H4 (cell line): ENCODE data around the gene B3GALNT2. TPM values are rescaled to one million over a fixed set of nuclear protein-coding genes. Genes with fewer than 3 reads are reported as not detected.
"Not testable (repeated sequence)": the region's sequence is repeated elsewhere in the genome, so short reads cannot be mapped to it uniquely, and the experiment has no call there.

Source experiments
- DNase-seq: peaks from one replicate; pipeline ENCODE4 v3.0.0-alpha.2; 2015; ENCODE audit warnings: low spot score
- total RNA-seq: library from RNA; depleted of rRNA; stranded (reverse); fragments of >200 nt; shearing (Covaris generic); gene quantifications from 2 replicates; pipeline ENCODE4 v1.2.3, GENCODE V29; 2014; rRNA removed

Gene B3GALNT2
- 25.2 and 26.8 TPM in 2 replicates for total RNA-seq

GRCh38 chr1:235504122-235504493, at the start of gene B3GALNT2:
Gene B3GALNT2 (minus strand): TSS chr1:235504452. CDS start chr1:235504252, 200 bp downstream.
- no peak for DNase-seq

DNA sequence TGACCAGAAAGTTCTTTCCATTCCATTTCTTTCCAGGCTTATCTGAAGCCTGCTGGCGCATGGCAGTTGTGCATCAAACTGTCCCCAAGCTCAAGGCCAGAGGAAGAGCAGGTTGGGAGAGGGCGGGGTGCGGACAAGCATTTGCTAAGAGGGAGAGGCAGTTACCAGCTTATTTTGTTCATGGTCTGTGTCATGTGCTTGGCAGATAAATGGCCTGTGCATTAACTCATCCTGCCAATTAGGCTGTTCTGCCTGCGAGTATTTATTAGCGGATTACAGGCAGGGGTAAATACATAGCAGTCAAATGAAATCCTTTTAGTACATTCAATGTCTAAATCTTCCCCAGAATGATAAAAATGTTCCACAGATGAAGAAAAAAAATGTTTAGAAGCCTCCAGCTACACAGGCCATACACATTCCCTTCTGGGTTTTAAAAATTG, 48.9 kb upstream of the B3GALNT2 start:
- no peak for DNase-seq

- peak; percentile 20 for DNase-seq
Measured at GRCh38 chr1:235552146-235552716, 48.0 kb upstream of the B3GALNT2 start.

- no peak for DNase-seq
Measured at GRCh38 chr1:235549351-235550139, 45.3 kb upstream of the B3GALNT2 start.

DNA sequence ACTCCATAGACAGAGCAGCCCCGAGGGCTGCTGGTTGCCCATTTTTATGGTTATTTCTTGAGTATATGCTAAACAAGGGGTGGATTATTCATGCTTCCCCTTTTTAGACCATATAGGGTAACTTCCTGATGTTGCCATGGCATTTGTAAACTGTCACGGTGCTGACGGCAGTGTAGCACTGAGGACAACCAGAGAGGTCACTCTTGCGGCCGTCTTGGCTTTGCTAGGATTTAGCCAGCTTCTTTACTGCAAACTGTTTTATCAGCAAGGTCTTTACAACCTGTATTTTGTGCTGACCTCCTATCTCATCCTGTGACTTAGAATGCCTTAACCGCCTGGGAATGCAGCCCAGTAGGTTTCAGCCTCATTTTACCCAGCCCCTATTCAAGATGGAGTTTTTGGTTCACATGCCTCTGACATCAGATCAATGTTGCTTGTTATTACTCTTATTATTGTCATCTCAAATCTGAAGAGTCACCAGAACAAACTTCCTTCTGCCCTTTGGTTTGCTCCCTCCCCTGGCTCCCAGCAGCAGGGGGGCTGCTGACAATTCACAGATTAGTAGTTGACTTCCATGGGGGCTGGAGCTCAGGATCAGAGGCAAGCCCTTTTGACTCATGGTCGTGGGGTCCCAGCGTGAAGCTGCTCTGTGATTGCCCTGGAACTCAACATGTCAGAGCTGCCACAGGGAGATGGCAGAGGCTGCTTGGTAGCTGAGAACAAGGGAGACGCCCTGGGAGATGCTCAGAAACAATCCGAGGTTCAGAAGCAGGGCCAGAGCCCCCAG, 42.3 kb upstream of the B3GALNT2 start:
- DNase-seq: not testable (repeated sequence)

- no peak for DNase-seq
Measured at GRCh38 chr1:235545292-235545930, 41.2 kb upstream of the B3GALNT2 start.

- not testable (repeated sequence) for DNase-seq
Measured at GRCh38 chr1:235542845-235543244, 38.6 kb upstream of the B3GALNT2 start.

DNA sequence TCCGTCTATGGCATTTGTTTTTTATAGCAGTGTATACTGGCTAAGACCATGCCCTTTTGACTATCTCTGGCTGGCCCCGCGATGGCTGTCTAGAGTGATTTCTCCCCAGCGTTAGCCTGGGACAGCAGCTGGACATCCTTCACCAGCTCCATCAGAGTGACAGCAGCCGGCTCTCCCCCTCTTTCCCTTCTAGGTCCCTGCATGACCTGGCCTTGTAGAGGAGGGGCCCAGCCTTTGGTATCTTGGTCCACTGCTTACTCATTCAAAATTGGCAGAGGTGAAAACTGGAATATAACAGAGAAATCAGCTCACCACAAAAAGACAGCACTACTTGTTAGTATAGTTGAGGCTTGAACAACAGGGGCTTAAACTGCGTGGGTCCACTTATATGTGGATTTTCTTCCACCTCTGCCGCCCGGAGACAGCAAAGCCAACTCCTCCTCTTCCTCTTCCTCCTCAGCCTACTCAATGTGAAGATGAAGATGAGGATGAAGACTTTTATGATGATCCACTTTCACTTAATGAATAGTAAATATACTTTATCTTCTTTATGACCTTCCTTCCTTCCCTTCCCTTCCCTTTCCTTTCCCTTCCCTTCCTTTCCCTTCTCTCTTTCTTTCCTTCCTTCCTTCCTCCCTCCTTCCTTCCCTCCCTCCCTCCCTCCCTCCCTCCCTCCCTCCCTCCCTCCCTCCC, 29.4 kb upstream of the B3GALNT2 start:
- no peak for DNase-seq

- no peak for DNase-seq
Measured at GRCh38 chr1:235532360-235532759, 28.1 kb upstream of the B3GALNT2 start.

DNA sequence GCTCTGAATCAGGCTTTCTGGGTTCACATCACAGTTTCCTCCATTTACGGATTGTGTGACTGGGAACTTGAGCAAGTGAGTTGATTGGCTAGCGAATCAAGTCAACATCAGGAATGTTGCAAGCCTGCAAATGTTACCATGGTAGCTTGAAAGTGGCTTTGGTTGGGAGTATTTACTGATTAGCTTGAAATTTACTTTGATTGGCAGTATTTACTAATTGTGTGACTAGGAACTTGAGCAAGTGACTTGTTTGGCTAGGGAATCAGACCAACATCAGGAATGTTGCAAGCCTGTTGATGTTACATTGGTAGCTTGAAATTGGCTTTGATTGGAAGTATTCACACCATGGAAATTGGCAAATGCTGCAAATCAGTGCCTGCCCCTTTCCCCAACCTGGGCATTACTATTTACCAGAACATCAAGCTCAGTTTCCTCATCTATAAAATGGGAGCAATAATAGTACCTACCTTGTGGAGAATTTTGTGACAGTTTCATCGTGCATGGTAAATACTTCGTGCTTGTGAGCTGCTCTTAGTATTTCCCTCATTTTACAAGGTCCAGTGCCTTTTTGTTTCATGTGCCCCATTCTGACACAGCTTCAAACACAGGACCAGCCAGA, 23.1 kb upstream of the B3GALNT2 start:
- no peak for DNase-seq

DNA sequence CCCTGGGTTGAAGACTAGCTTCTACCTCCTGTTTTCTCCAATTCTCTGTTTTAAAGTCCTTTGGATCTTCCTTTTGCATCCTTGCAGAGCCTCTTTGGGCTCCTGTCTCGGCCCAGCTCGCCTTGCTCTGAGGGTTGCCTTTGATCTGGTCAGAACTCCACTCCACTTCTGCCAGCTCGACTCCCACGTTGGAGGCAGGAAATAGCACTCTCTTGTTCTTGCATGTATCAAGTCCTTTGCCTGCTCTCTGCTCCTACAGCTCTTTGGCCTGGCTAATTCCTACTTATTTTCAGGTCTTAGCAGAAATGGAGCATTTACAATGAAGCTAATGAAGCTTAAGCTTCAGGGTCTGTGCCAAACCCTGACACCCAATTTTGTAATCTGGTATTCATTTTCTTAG, 21.1 kb upstream of the B3GALNT2 start:
- no peak for DNase-seq

- no peak for DNase-seq
Measured at GRCh38 chr1:235516862-235517446, 12.7 kb upstream of the B3GALNT2 start.

- DNase-seq: no peak
Measured at GRCh38 chr1:235515844-235516512, 11.7 kb upstream of the B3GALNT2 start.

GRCh38 chr1:235513495-235514366, 9.5 kb upstream of the B3GALNT2 start:
- peak; percentile 39 for DNase-seq

DNA sequence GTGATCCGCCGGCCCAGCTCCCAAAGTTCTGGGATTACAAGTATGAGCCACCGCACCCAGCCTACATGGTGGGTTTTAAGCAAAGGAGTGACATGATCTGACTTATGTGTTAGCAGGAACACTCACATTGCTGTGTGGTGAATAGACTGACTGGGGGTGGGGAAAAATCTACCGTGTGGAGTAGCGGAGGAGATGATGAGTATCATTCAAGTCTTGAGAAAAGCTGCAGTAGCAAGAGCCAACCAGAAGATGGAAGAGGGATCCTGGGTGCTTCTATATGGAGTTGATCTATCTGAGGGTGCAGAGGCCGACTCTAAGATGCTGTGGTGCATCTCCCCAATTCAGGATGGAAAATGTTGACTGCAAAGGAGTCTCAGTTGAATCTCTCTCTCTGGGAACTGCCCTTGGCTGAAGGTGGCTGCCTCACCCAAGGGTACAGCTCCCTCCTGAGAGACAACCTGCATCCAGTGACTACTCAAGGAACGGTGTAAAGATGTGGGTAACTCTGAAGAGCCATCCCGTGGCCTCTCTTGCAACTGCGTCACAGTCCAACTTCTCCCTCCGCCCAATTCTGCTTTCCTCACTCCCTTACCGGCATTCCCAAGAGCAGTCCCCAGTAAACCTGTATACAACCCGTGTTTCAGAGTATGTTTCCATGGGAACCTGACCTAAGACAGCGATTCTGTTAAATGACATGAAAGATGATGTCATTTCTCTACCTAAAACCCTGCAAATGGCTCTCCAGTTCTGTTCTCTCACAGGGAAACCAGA, 7.4 kb upstream of the B3GALNT2 start:
- DNase-seq: peak; percentile 20

GRCh38 chr1:235510823-235511222, 6.6 kb upstream of the B3GALNT2 start:
- DNase-seq: no peak

DNA sequence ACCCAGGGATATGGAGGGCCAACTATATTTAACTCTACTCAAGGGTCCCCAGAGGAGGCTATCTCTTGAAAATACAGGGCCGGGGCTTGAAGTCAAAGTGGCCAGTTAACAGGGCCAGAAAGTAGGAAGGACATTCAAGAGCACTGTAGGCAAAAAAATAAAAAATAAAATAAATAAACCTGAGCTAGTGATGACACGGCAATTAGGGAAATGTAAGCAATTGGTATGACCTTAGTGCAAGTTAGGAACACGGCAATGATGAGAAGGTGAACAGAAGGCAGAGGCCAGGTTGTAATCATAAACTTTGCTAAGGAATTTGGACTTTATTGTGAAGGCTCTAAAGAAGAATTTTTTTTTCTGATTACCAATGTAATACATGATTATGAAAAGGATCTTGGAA, 3.4 kb upstream of the B3GALNT2 start:
- no peak for DNase-seq
